Measurements from ENCODE around the gene RPL15. TPM values are rescaled to one million over a fixed set of nuclear protein-coding genes. Genes with fewer than 3 reads are reported as not detected.

RPL15 gene
- total RNA-seq, 1 donor from 2014 or later, result 1,629 TPM

DNA sequence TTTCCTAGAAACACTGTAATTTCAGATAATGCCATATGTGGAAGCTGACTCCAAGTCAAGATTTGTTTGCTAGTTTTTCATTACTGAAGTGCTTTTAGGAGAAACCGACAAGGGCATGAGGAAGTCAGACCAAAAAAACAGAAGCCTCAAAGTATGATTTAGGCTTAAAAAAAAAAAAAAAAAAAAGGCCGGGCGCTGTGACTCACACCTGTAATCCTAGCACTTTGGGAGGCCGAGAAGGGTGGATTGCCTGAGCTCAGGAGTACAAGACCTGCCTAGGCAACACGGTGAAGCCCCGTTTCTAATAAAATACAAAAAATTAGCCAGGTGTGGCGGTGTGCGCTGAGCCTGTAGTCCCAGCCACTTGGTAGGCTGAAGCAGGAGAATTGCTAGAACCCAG is 11.6 kb downstream of the RPL15 start:
- no peak overlapping the region for H3K27ac Mint-ChIP-seq (ENCODE audit: unreplicated experiment)
- H3K36me3 ChIP-seq (ENCODE audit: insufficient read depth, low read length), result no peaks in the 10 kb centered on the region
- peaks cover 7% of the 10 kb centered on the region for H3K4me1 ChIP-seq (ENCODE audit: insufficient read depth, low read length)
- no peaks in the 10 kb centered on the region for H3K9me3 Mint-ChIP-seq (ENCODE audit: unreplicated experiment)
- peaks cover 6% of the 10 kb centered on the region for H3K4me1 Mint-ChIP-seq (ENCODE audit: low read depth, unreplicated experiment)
- H3K27me3 Mint-ChIP-seq (ENCODE audit: low read depth, unreplicated experiment), result no peaks in the 10 kb centered on the region
- H3K36me3 Mint-ChIP-seq (ENCODE audit: low read depth, unreplicated experiment), result no peaks in the 10 kb centered on the region
- H3K4me2 ChIP-seq (ENCODE audit: low read length), result no peak overlapping the region
- no peak overlapping the region for H3K4me3 Mint-ChIP-seq (ENCODE audit: unreplicated experiment)
- H3K79me2 ChIP-seq (ENCODE audit: insufficient read depth, low read length), result no peaks in the 10 kb centered on the region
- H4K20me1 ChIP-seq (ENCODE audit: insufficient read depth, low read length), result no peaks in the 10 kb centered on the region
- no peak overlapping the region for H2AFZ ChIP-seq (ENCODE audit: low read depth, low read length)
- H3K9me3 ChIP-seq (ENCODE audit: insufficient read depth, low read depth, low read length), result no peaks in the 10 kb centered on the region
- DNase-seq (ENCODE audit: low read depth) (no peak), FAIRE-seq (no peak)
- H3K27ac ChIP-seq (ENCODE audit: low read depth, low read length), result no peak overlapping the region
- H3K9ac ChIP-seq (ENCODE audit: low read length), result no peak overlapping the region
- no peak for TF ChIP-seq EZH2 (IDR thresholded peaks at IDR 0.05; ENCODE audit: insufficient read depth, low read length)
- TF ChIP-seq, protein P1, sequence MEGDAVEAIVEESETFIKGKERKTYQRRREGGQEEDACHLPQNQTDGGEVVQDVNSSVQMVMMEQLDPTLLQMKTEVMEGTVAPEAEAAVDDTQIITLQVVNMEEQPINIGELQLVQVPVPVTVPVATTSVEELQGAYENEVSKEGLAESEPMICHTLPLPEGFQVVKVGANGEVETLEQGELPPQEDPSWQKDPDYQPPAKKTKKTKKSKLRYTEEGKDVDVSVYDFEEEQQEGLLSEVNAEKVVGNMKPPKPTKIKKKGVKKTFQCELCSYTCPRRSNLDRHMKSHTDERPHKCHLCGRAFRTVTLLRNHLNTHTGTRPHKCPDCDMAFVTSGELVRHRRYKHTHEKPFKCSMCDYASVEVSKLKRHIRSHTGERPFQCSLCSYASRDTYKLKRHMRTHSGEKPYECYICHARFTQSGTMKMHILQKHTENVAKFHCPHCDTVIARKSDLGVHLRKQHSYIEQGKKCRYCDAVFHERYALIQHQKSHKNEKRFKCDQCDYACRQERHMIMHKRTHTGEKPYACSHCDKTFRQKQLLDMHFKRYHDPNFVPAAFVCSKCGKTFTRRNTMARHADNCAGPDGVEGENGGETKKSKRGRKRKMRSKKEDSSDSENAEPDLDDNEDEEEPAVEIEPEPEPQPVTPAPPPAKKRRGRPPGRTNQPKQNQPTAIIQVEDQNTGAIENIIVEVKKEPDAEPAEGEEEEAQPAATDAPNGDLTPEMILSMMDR (IDR thresholded peaks at IDR 0.05; ENCODE audit: insufficient read depth, low read depth, low read length), result no peak
- H3K4me3 ChIP-seq (ENCODE audit: insufficient read depth, low read depth, low read length), result no peak overlapping the region
- no peaks in the 10 kb centered on the region for H3K27me3 ChIP-seq (ENCODE audit: insufficient read depth, low read length)

DNA sequence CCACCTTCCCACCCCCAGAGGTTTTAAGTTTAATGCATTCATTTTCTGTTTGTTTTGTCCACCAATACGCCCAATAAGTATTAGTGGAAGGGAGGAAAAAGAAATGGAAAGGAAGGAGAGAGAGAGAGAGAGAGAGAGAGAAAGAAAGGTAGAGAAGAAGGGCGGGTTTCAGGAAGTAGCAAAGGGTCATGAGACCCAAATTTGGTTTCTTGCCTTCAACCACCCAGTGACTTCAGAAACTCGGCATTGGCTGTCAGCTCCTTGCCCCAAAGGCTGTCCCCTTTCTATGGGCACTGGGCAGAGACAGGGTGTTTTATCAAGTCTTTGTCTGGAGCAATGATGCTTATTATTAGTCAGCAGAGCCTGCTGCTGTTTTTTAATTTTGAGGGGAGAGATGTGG is 14.7 kb downstream of the RPL15 start:
- H3K9ac ChIP-seq (ENCODE audit: low read length), result no peak overlapping the region
- no peaks in the 10 kb centered on the region for H4K20me1 ChIP-seq (ENCODE audit: insufficient read depth, low read length)
- H3K36me3 ChIP-seq (ENCODE audit: insufficient read depth, low read length), result no peaks in the 10 kb centered on the region

DNA sequence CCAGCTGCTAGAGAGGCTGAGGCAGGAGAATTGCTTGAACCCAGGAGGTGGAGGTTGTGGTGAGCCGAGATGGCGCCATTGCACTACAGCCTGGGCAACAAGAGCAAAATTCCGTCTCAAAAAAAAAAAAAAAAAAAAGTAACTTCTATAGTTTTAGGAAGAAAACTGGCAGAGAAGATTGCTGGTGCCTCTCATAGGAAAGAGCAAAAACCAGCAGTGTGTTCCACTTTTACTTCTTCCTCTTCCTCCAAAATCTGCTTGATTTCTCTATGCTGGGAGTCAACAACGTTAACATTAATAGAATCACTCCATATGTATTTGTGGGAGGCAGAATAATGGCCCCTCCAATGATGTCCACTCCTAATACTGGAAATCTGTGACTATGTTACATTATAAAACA is 15.6 kb downstream of the RPL15 start:
- no peak for DNase-seq (ENCODE audit: low read depth)
- H3K4me2 ChIP-seq (ENCODE audit: low read length), result no peak overlapping the region
- H3K9ac ChIP-seq (ENCODE audit: low read length), result no peak overlapping the region
- no peak overlapping the region for H3K4me3 Mint-ChIP-seq (ENCODE audit: unreplicated experiment)
- H3K27me3 ChIP-seq (ENCODE audit: insufficient read depth, low read length), result no peaks in the 10 kb centered on the region
- H3K27me3 Mint-ChIP-seq (ENCODE audit: low read depth, unreplicated experiment), result no peaks in the 10 kb centered on the region
- no peaks in the 10 kb centered on the region for H3K9me3 Mint-ChIP-seq (ENCODE audit: unreplicated experiment)
- H3K9me3 ChIP-seq (ENCODE audit: insufficient read depth, low read depth, low read length), result no peaks in the 10 kb centered on the region
- no peak overlapping the region for H3K27ac Mint-ChIP-seq (ENCODE audit: unreplicated experiment)
- H4K20me1 ChIP-seq (ENCODE audit: insufficient read depth, low read length), result no peaks in the 10 kb centered on the region
- no peaks in the 10 kb centered on the region for H3K36me3 Mint-ChIP-seq (ENCODE audit: low read depth, unreplicated experiment)
- H3K4me3 ChIP-seq (ENCODE audit: insufficient read depth, low read depth, low read length), result no peak overlapping the region
- no peak for FAIRE-seq
- peaks cover 3% of the 10 kb centered on the region for H3K4me1 Mint-ChIP-seq (ENCODE audit: low read depth, unreplicated experiment)
- TF ChIP-seq, protein P1 (IDR thresholded peaks at IDR 0.05; ENCODE audit: insufficient read depth, low read depth, low read length), result no peak
- no peak for TF ChIP-seq EZH2 (IDR thresholded peaks at IDR 0.05; ENCODE audit: insufficient read depth, low read length)
- no peaks in the 10 kb centered on the region for H3K36me3 ChIP-seq (ENCODE audit: insufficient read depth, low read length)
- H3K27ac ChIP-seq (ENCODE audit: low read depth, low read length), result no peak overlapping the region
- H3K79me2 ChIP-seq (ENCODE audit: insufficient read depth, low read length), result no peaks in the 10 kb centered on the region
- H2AFZ ChIP-seq (ENCODE audit: low read depth, low read length), result no peak overlapping the region
- no peaks in the 10 kb centered on the region for H3K4me1 ChIP-seq (ENCODE audit: insufficient read depth, low read length)

More for the DNA sequence above, 14.7 kb downstream of the RPL15 start:
- DNase-seq (ENCODE audit: low read depth) (no peak), FAIRE-seq (no peak)
- Mint-ChIP-seq H3K9me3 (ENCODE audit: unreplicated experiment) (no peaks in the 10 kb centered on the region), H3K4me3 (ENCODE audit: unreplicated experiment) (no peak overlapping the region), H3K4me1 (ENCODE audit: low read depth, unreplicated experiment) (peaks cover 3% of the 10 kb centered on the region), H3K27me3 (ENCODE audit: low read depth, unreplicated experiment) (no peaks in the 10 kb centered on the region), H3K27ac (ENCODE audit: unreplicated experiment) (no peak overlapping the region), H3K36me3 (ENCODE audit: low read depth, unreplicated experiment) (no peaks in the 10 kb centered on the region)
- Histone ChIP-seq H3K9me3 (ENCODE audit: insufficient read depth, low read depth, low read length) (no peaks in the 10 kb centered on the region), H3K27ac (ENCODE audit: low read depth, low read length) (no peak overlapping the region), H3K4me3 (ENCODE audit: insufficient read depth, low read depth, low read length) (no peak overlapping the region), H3K27me3 (ENCODE audit: insufficient read depth, low read length) (no peaks in the 10 kb centered on the region), H3K4me2 (ENCODE audit: low read length) (no peak overlapping the region), H3K4me1 (ENCODE audit: insufficient read depth, low read length) (no peaks in the 10 kb centered on the region), H3K79me2 (ENCODE audit: insufficient read depth, low read length) (no peaks in the 10 kb centered on the region), H2AFZ (ENCODE audit: low read depth, low read length) (no peak overlapping the region)
- TF ChIP-seq, protein P1 (IDR thresholded peaks at IDR 0.05; ENCODE audit: insufficient read depth, low read depth, low read length), result no peak
- TF ChIP-seq EZH2 (IDR thresholded peaks at IDR 0.05; ENCODE audit: insufficient read depth, low read length), result no peak

Data from astrocyte (in vitro differentiated cells and primary cell).